SK-N-MC (cell line): ENCODE results near the gene S100A7A.

ENCODE experiments used
- EZH2 ChIP-seq: fragments of 200-600 bp; sonication (generic); IDR thresholded peaks from one replicate; pipeline ENCODE4 v1.6.1; 2017; ENCODE audit warnings: antibody characterized with exemption
- FOXP2 ChIP-seq: optimal IDR thresholded peaks from 2 replicates; pipeline ENCODE3; 2011; ENCODE audit warnings: mild to moderate bottlenecking, moderate library complexity; ENCODE audit not compliant: insufficient read depth; ENCODE audit errors: extremely low read length, control extremely low read depth
- POLR2AphosphoS5 ChIP-seq: IDR thresholded peaks from 2 replicates; pipeline ENCODE4 v1.6.1; 2012; ENCODE audit warnings: mild to moderate bottlenecking, low read depth, low read length, borderline replicate concordance

GRCh38 chr1:153417136-153417888 lies 992 bp downstream of the S100A7A start:
- no peak for TF ChIP-seq EZH2
- no peak for TF ChIP-seq POLR2AphosphoS5
- TF ChIP-seq FOXP2, result no peak
